HG03575 (cell line): ENCODE results near the gene FAM200C.

Experiments
- ATAC-seq: cut with Tn5 transposase; IDR thresholded peaks from one replicate; pipeline ENCODE4 v1.9.1; 2021; ENCODE audit not compliant: unreplicated experiment, insufficient number of reproducible peaks, low FRiP score; ENCODE audit errors: extremely low read depth

Gene FAM200C

GRCh38 chr5:160371294-160371693 is 28.6 kb downstream of the FAM200C start:
- ATAC-seq = no peak

DNA sequence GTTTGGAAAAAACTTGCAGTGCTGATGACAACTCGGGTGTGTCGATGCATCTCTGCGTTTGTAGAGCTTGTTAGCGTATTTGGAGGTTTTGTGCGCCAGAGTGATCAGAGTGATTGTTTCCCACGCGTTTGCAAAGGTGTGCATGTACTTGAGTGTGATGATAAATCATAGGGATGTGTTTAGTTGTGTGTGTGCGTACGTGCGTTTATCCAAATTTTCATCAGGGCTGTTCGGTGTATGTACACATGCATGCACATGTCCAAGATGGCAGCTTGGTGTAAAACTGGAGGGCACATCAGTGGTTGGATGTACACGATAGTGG is 29.2 kb downstream of the FAM200C start:
- ATAC-seq = no peak

DNA sequence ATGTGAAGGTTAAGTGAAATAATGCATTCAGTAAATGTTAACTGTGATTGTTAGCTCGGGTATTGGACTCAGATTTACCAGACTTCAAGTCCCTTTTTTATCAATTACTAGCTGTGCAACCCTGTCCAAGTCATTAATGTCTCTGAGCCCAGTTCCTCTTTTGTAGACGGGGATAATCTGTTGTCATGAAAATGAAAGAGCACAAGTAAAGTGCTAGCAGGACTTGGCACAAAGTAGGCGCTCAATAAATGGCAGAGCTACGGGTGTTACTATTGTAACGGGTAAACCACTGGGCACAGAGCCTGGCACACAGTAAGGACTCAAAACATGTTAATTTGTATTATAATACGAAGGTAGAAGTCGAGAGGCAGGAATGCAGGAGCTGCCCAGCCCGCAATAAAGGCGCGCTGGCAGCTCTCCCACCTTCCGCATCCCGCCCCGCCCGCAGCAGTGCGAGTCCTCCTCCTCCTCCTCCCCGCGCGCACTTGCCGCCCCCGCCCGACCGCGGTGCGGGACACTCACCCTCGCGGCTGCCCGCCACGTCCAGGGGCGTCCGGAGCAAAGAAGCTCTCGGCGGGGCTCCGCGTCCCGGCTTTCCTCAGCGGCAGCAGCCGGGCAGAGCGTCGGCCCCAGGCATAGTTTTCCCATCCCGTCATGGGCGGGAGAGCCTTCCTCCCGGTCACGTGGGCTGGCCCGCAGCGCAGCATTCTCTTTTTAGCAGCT is 29.7 kb downstream of the FAM200C start, which contains the start of gene C1QTNF2:
C1QTNF2 (minus strand) TSS at position 637 of the 723 bp plus-strand sequence. CDS start 15,615 bp downstream, outside the sequence.
- ATAC-seq = no peak

DNA sequence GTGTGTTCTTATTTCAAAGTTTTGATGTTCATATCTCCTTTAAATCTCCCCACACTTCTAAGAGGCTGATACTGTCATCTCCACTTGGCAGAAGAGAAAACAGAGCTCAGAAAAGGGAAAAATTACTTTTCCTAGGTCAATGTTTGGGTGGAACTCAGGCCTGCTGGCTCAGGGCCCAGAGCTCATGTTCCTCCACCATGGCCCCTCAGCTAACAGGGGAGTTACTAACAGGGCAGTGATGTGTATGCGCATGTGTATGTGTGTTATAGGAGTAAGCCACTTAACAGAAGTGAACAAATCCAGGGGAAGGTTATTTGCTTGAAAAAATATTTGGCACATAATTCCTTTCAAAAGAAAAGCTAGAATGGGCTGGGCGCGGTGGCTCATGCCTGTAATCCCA is 32.0 kb downstream of the FAM200C start:
- no peak for ATAC-seq

- no peak for ATAC-seq
Observed at GRCh38 chr5:160367261-160367660, 32.6 kb downstream of the FAM200C start.

DNA sequence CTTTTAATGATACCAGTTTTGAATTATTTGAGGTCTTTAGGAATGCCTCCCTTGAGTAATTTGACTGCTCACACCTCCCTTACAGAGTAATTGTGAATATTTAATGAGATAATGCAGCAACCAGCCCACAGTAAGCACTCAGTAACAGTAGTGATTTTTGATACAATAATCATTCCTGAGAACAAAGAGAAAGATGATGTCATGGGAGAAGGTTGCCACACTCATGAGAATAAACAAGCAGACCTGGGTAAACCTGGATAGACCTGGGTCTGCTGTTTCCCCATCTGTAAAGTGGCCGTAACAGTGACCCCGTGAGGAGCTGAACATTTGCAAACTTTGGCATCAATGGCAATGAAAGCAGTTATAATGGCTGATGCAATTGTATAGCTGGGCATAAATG is 33.6 kb downstream of the FAM200C start:
- no peak for ATAC-seq

DNA sequence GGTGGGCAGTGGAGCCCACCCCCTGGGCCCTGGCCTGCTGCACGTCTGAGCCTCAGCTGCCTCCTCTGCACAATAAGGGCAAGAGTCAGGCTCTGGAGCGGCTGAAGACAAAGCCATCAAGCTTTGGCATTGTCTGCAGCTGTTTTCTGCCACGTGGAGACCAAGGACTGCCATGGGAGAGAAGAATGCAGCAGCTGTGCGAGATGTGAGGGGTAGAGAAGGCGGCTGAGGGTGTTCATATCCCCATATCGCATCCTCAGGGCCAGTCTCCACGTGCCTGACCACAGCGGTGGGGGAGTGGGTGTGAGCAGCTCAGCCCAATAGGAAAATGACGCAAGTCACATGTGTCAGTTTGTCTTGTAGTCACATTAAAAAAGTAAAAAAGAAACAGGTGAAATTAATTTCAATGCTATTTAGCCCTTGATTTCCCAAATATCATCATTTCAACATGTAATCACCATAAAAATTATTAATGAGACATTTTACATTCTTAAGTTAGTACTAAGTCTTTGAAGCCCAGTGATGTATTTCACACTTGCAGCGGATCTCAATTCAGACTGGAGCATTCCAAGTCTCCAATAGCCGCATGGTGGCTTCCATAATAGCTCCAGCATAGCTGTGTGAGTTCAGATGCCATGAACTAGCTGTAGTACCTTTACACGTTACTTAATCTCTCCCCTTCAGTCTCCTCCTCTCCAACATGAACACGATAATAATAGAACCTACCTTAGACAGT is 36.0 kb downstream of the FAM200C start:
- ATAC-seq = no peak

- ATAC-seq = no peak
Observed at GRCh38 chr5:160363211-160363610, 36.6 kb downstream of the FAM200C start.

DNA sequence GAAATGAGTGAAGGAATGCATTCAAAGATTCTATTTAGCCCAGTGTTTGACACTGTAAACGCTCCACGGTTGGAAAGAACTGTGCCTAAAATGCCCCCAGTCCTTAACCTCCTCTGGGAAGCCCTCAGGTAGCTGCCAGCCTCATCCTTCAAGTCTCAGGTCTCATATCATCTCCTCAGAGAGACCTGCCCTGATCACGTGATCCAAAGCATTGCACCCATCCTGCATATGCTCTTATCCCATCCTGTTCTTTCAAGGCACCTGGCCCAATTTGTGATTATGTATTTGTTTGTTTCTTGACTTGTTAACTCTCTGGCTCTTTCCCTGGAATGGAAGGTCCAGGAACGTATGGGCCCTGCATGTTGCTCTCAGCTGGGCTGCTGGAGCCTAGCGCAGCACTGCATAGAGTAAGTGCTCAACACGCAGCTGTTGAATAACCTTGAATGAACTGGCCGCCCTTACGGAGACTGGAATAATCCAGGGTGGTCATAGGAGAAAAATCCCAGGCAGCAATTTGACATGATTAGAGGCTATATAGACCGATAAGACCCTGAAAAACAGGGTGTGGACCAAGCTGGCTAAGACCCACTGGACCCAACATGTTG is 38.1 kb downstream of the FAM200C start:
- ATAC-seq = no peak

DNA sequence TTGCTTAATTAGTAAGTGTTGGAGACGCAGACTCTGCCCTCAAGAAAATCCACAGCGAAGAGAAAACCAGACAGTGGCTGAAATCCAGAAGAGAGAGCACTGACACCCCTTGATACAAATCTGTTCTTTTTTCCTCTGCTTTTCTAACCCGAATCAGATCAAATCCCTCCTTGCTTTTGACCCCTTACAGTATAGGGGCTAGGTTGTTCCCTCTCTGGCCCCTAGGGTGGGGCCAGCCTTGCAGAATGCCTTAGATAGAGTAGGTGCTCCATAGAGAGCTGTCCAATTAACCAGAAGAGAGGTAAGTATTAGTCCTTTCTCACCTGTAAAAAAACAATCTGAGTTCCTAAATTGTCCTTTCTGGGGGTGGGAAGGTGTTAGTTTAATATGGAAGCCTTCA is 39.5 kb downstream of the FAM200C start:
- ATAC-seq = no peak

GRCh38 chr5:160359816-160360215 is 40.0 kb downstream of the FAM200C start:
- ATAC-seq = no peak

DNA sequence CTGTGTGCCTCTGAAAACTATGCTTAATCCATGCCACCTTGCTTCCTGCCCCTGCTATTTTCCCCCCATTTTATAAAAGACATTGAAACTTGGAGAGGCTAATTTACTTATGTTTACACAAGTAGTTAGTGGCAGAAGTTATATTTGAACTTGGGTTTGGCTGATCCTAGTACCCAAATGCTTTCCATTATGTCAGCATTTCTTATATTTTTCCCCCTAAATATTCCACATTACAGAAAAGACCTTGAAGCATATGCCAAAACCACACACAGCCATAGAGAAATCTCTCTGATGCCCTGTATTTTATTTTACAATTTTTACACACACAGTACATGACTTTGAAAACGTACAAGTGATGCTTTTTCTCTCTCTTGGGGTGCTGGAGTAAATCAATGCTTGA is 40.6 kb downstream of the FAM200C start:
- no peak for ATAC-seq

DNA sequence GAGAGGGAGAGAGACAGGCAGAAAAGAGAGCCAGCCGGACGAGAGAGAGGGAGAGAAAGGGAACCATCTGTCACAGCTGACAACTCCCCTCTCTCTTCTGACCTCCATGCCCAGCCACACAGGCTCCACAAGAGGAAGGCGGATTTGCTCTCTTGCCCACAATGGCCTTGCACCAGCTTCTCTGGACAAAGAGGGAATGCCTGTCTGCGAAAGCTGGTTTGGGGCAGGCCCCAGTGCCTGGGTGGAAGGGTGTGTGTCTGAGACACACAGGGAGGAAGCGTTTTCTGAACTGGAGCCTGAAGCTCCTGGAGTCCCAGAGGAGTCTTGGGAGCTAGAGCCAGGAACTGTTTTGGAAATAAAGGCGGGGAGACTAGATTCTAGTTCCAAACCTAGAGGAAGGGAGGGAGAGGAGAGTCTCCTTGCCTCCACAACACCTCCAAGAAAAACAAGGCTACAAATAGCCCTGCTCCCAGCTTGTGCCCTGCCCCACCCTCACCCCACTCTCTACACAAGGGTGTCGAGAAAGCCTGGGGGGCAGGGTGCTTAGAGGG is 41.9 kb downstream of the FAM200C start:
- no peak for ATAC-seq

- ATAC-seq = no peak
Observed at GRCh38 chr5:160357394-160357793, 42.5 kb downstream of the FAM200C start.

- no peak for ATAC-seq
Observed at GRCh38 chr5:160356550-160357347, 43.1 kb downstream of the FAM200C start.

GRCh38 chr5:160354666-160355065 is 45.2 kb downstream of the FAM200C start:
- no peak for ATAC-seq

GRCh38 chr5:160353379-160353778 is 46.5 kb downstream of the FAM200C start:
- ATAC-seq = no peak

GRCh38 chr5:160352308-160352707 is 47.5 kb downstream of the FAM200C start:
- no peak for ATAC-seq

DNA sequence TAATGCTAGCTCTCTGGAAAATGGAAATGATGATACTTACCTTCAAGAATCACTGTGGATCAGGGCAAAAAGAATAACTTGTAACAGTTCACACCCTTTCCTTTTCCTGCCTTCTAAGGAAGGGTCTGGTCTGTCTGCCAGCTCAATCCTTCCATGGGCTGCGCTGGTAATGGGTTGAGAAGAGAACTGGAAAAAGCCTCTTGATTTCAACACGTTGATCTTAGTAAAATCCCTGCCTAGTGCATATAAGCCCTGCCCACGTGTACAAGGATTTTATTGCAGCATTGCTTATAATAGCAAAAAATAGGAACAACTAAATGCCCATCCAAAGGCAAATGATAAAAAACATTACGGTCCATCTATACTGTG is 49.9 kb downstream of the FAM200C start:
- ATAC-seq = no peak
